Frontal cortex (tissue), 4 donors: ENCODE data around the gene PKD1L1. TPM values are rescaled to one million over a fixed set of nuclear protein-coding genes. Genes with fewer than 3 reads are reported as not detected.
"Not testable (repeated sequence)": the region's sequence is repeated elsewhere in the genome, so short reads cannot be mapped to it uniquely, and the experiment has no call there.

Experiments used
- DNase-seq, 2 donors: peaks; one replicate each; pipeline ENCODE4 v3.0.0; 2012; ENCODE audit warnings: low spot score in 2 of 2
- FAIRE-seq: peaks from 2 replicates; lab custom pipeline; 2012; peaks lifted over from hg19 to GRCh38; lab: Jason Lieb, UNC
- total RNA-seq: library from RNA; depleted of rRNA; stranded (reverse); fragments of >200 nt; gene quantifications from one replicate; pipeline ENCODE4 v1.2.3, GENCODE V29; 2014
- donor health status: control.
- donor health status: control.
- donor health status: control.

The PKD1L1 gene
- total RNA-seq, 1 donor from 2014 or later, result under 0.01 TPM

- DNase-seq (no peak), FAIRE-seq (no peak)
Measured at GRCh38 chr7:47939425-47940036, 8.7 kb downstream of the PKD1L1 start.

GRCh38 chr7:47938574-47939165, 9.6 kb downstream of the PKD1L1 start:
- FAIRE-seq (no peak), DNase-seq (no peak)

- DNase-seq, result no peak
- no peak for FAIRE-seq
Measured at GRCh38 chr7:47937711-47938573, 10.3 kb downstream of the PKD1L1 start.

- no peak for FAIRE-seq
- DNase-seq, result no peak
Measured at GRCh38 chr7:47937065-47937687, 11.1 kb downstream of the PKD1L1 start.

- no peak for DNase-seq
- no peak for FAIRE-seq
Measured at GRCh38 chr7:47936323-47936722, 11.9 kb downstream of the PKD1L1 start.

- FAIRE-seq, result no peak
- no peak for DNase-seq
Measured at GRCh38 chr7:47935336-47935735, 12.9 kb downstream of the PKD1L1 start.

GRCh38 chr7:47934831-47935230, 13.4 kb downstream of the PKD1L1 start:
- no peak for DNase-seq
- no peak for FAIRE-seq

GRCh38 chr7:47933215-47933614, 15.1 kb downstream of the PKD1L1 start:
- no peak for DNase-seq
- FAIRE-seq, result no peak

GRCh38 chr7:47932466-47933037, 15.7 kb downstream of the PKD1L1 start:
- FAIRE-seq, result no peak
- DNase-seq, result no peak

- FAIRE-seq, result no peak
- no peak for DNase-seq
Measured at GRCh38 chr7:47932016-47932415, 16.2 kb downstream of the PKD1L1 start.

GRCh38 chr7:47931005-47932004, 17.0 kb downstream of the PKD1L1 start:
- DNase-seq (no peak), FAIRE-seq (no peak)

- DNase-seq (no peak), FAIRE-seq (no peak)
Measured at GRCh38 chr7:47924266-47924665, 24.0 kb downstream of the PKD1L1 start.

GRCh38 chr7:47923081-47923875, 25.0 kb downstream of the PKD1L1 start:
- not testable (repeated sequence) for FAIRE-seq, DNase-seq

GRCh38 chr7:47916514-47916913, 31.8 kb downstream of the PKD1L1 start:
- not testable (repeated sequence) for DNase-seq, FAIRE-seq

GRCh38 chr7:47915616-47915976, 32.7 kb downstream of the PKD1L1 start:
- no peak for DNase-seq
- no peak for FAIRE-seq

GRCh38 chr7:47914717-47915615, 33.3 kb downstream of the PKD1L1 start:
- FAIRE-seq, result no peak
- DNase-seq, result no peak

- FAIRE-seq (no peak), DNase-seq (no peak)
Measured at GRCh38 chr7:47912332-47912731, 35.9 kb downstream of the PKD1L1 start.
